ENCODE data around the gene ZNF664.

DNA sequence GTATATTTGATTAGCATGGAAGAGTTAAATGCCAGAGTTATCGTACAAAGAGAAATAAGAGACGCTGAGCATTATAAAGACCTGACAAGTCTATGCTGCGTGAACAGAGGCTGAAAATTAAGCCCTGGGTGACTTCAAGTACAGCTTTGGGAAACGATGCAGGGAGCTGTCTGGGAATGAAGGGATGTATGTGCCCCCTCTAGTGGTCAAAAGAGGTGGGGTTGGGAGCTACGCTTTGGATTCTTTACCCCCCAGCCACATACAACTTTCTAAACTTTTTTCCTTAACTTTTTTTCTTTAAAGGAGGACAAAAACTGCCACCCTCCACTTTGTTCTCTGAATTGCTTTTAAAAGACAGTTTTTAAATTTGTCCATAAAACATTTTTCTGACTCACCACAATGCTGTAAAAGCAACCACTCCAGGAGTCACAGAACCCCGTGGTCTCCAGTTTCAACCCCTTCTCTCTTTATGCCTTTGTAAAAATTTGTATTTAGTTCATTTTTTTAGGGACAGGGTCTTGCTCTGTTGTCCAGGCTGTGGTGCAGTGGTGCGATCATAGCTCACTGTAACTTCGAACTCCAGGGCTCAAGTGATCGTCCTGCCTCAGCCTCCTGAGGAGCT lies 59.4 kb downstream of the ZNF664 start:
- TF ChIP-seq CHD1 (IDR thresholded peaks at IDR 0.05; ENCODE audit: low read depth, low read length): no peak
- TF ChIP-seq CTCF (IDR thresholded peaks at IDR 0.05; ENCODE audit: control extremely low read depth in 1 of 3, insufficient read depth in 1 of 3, low read depth in 1 of 3, low read length in 3 of 3): peak; percentile 63 to 82 (median 67)
- TF ChIP-seq CHD2 (IDR thresholded peaks at IDR 0.05; ENCODE audit: low read length): no peak
